Dedifferentiated amniotic fluid mesenchymal stem cell (primary cell): ENCODE results near the gene SPC25.
A peak's percentile ranks its signal among the peaks of the same experiment; 100 is the strongest.
"Not testable (repeated sequence)": the region's sequence is repeated elsewhere in the genome, so short reads cannot be mapped to it uniquely, and the experiment has no call there.

Experiments used
- DNase-seq: peaks from one replicate; pipeline ENCODE4 v3.0.0-alpha.2; 2016; ENCODE audit errors: extremely low spot score

Gene SPC25, protein sequence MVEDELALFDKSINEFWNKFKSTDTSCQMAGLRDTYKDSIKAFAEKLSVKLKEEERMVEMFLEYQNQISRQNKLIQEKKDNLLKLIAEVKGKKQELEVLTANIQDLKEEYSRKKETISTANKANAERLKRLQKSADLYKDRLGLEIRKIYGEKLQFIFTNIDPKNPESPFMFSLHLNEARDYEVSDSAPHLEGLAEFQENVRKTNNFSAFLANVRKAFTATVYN

DNA sequence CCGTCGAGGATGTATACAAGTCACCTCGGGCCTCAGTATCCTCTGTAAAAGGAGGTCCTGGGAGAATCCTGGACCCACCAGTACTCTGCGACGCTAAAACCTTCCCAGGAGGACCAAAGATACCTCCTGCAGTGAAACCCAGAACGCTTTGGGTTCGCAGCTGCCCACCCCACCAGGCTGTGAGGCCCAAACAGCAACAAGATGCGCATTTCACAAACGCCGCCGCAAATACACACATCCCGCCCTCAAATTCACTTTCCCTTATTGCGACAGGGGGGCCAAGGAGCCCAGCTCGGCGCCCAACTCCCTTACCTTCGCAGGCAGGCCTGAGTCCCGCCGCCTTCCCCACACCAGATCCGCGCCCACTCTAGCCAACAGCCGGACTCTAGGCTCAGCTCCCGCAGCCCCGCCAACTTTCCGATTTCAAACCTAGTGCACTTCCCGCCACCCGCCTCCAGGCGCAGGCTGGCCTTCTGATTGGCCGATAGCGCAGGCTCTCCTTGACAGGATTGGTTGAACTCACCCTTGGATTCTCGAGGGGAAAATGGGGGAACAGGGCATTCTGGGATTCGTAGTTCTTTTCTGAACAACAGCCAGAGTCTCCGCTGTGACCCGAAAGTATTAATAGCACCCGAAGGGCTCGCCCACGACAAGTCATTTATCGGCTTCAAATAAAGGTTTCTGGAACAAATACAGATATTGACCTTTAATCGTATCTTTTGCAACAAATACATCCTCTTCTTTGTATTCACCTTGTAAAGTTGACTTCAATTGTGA, at the start of gene SPC25:
Gene SPC25 (minus strand): TSS at position 425 of the 777 bp plus-strand sequence. CDS start 911 bp downstream, outside the sequence.
- peak; percentile 91 for DNase-seq

- DNase-seq: no peak
Observed at GRCh38 chr2:168939918-168940317, 49.7 kb upstream of the SPC25 start.

GRCh38 chr2:168939061-168939460, 48.8 kb upstream of the SPC25 start:
- DNase-seq: no peak

DNA sequence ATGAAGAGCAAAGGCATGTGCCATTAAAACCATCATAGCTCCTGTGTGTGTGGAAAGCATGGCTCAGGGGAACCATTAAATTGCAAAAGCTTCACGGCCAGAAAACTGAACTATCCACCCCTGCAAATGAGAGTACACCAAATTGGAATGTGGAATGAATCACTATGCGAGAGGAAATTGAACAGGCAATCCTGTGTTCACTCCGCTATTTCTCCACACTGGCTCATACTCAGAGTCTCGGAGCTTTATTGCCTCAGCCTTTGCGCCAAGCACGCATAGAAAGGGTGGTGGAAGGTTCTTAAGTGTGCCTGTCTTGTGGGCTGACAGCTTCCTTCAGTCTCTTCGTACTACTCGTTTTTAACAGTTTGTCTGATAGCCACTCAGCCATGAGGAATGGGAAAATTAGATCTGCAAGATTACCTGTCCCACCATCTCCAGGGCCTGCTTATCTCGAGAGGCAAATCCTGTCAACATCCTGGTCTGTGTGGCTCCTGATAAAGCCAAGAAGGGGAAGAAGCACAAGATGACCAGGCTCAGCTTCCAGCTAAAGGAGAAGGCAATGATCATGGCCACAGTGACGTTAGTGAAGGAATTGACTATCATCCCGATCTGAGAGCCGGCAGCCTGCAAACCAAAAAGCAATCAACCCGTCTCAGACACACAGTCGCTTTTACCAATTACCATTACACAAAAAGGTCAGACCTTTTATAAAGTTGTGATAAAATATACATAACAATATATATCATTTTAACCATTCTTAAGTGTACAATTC, 45.8 kb upstream of the SPC25 start:
- DNase-seq: no peak

- no peak for DNase-seq
Observed at GRCh38 chr2:168934826-168935225, 44.6 kb upstream of the SPC25 start.

GRCh38 chr2:168932174-168932573, 41.9 kb upstream of the SPC25 start:
- DNase-seq: not testable (repeated sequence)

DNA sequence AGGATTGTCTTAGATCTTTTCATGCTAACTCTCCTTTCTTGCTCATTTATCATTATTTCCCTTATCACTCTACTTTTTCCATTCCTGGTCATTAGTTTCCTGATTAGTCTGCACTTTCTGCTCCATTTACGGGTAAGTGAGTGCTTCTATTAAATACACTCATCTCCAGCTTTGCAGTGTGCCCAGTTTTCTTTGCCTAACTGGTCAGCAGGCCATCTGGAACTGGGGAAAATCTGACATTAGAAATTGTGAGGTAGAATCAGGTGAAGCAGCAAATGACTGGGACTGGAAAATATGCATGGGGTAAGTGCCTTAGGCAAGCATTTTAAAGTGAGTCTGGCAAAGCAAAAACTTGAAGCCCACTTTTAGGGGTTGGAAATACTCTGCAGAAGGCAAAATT, 40.0 kb upstream of the SPC25 start:
- DNase-seq: no peak

DNA sequence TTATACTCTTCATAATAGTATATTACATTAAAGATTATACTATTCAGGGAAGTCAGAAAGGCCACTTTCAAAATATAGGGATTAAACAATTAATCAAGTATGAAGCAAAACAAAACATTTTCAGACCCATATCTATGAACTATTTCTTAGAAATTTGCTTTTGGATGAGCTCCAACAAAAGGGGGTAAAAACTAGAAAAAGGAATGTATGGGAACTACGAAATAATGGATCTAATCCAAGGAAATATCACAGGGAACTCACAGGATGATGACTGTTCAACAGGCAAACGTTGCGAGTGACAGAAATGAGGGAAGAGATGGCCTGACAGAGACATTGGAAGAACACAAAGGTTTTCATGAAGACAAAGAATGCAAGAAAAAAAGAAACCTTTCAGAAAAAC, 38.8 kb upstream of the SPC25 start:
- DNase-seq: no peak

DNA sequence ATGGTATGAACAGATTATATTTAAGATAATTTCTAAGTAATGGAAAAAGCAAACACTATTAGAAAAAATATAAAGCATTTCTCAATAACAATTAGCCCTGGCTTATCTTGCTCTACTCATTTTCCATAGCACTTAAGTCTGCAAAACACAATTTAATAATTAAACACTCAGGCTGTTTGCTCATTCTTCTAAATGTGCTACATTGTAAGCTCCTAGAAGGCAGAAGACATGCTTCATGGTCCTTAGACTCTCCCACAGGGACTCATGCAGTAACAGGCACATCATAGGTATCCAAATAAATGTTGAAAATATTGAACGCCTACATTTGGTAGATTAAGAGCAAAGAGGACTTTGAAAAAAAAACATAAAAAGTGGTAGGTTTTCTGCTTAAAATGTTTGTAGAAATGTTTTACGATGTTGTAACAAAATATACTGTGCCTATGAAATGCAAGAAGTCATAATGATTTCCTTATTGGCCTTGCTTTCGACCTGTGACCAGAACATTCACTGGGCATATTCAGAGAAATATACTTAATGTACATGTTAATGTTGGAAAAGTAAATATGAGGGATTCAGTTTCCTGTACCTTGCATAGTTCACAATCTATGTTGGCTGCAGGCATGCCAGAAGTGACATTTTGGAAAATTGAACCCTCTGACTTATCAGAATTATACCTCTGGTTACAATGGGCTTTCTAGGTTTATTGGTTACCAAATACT, 38.0 kb upstream of the SPC25 start:
- no peak for DNase-seq

- DNase-seq: no peak
Observed at GRCh38 chr2:168926621-168927386, 36.6 kb upstream of the SPC25 start.

- DNase-seq: no peak
Observed at GRCh38 chr2:168920504-168921157, 30.4 kb upstream of the SPC25 start.

DNA sequence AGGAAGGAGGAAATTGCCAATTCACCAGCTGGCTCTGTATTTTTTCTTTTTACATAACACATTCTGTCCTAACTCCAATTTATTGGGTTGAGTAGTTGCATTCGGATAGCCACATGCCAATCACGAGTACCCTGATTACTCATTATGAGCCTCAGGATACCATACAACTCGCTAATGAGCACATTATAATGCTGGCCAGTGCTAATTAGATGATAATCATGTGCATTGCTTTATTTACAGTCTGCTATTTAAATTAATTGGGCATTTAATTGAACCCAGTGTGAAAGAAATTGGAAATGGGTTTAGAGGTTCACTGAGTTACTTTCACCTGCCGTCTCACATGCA, 26.1 kb upstream of the SPC25 start:
- DNase-seq: no peak

DNA sequence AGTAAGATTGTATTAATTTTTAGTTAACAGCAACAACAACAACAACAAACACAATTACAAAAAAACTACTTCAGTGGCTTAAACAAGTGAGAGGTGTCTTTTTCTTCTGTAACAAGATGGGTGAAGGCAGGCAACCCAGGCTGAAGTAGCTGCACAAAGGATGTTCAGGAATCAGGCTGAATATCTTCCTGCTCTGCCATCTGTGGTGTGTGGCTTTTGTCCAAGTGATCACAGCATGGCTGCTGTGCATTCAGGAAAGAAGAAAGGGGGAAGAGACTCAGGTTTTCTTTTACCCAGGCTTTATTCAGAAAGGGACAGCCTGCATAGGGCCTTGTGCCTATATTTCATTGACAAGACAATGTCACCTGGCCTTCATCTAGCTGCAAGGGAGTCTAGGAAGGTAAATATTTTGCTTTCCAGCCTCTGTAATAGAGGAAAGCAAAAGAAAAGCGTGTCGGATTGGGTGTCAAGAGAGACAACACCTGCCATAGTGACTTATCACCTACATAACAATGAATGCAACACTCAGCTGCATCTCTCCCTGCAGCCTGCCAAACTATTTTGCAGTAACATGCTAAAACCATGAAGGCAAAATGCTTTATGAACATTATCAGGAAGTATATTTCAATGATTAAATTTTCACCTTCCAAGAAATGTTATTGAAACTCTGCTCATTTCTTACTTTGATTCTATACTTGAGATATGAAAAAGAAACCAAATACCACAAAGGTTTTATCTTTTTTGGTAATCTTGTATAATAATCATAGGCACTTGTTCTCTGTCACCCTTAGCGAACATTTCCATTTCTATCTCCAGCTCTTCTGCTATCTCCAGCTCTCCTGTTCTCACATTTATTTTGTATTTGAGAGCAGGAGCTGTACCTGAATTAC, 25.5 kb upstream of the SPC25 start:
- no peak for DNase-seq

- DNase-seq: no peak
Observed at GRCh38 chr2:168913495-168913894, 23.3 kb upstream of the SPC25 start.

- no peak for DNase-seq
Observed at GRCh38 chr2:168912901-168913369, 22.7 kb upstream of the SPC25 start.

- no peak for DNase-seq
Observed at GRCh38 chr2:168912466-168912865, 22.2 kb upstream of the SPC25 start.

DNA sequence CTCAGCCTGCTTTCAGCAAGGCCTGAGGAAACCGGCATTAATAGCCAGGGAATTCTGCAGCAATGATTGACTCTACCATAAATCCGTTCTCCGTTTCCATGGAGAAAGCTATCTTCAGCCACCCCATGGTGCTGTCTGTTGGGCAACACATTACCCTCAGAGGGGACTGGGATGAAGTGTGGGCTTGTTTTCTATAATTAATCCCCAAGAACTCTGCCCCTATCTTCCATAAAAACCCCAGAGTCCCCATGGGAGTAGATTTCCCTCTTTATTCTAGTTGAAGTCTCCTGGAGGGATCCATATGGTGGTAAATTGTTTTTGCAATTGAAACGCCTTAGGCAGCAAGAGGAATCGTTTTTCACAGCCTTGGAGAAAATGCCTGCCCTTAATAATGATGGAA, 20.1 kb upstream of the SPC25 start:
- DNase-seq: no peak

DNA sequence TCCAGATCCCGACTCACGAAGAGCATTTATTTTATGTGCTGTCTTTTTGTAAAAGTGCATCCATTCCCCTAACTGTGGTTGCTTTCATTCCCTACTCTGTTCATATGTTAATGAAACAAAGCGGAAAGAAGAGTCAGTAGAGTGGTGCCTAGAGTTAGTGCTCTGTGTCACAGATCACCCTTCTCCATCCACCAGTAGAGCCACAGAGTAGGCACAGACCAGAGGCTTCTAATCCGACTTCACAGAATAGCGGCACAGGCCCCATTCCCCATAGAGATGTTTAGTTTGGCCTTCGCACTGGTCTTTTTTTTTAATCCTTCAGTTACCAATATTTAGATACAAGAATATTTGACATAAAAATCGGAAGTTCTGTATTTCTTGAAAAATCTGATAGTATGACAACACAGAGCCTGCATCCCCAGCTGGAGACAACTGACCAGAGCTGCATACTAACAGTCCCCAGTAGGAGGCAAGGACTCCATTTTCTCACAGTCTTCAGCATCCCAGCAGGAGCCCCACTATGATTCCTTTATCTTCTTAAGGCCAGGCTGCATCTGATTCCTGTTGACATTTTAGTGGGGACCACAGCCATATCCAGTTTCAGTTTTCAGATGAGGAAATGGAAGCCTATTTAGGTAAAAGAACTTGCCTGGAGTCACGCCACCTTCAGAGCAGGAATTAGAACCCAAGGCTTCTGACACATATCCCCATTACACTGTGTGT, 17.9 kb upstream of the SPC25 start:
- no peak for DNase-seq

DNA sequence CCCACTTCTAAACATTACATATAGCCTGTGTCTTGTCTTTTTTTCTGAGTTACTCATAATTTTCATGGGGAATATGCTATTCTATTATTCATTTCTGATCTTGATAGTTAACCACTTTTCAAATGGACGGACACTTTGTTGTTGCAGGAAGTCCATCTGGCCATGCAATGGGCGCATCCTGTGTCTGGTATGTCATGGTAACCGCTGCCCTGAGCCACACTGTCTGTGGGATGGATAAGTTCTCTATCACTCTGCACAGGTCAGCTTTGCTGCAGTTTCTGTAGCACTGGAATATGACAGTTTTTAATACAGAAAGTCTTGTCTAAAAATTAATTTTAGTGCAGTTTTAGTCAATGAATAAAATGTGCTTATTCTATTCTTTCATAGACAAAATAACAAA, 14.1 kb upstream of the SPC25 start:
- no peak for DNase-seq
